GM18520 (cell line): ENCODE data around the gene RASSF8.
A peak's percentile ranks its signal among the peaks of the same experiment; 100 is the strongest.

Experiments
- ATAC-seq: cut with Tn5 transposase; IDR thresholded peaks from one replicate; pipeline ENCODE4 v1.9.1; 2021; ENCODE audit not compliant: unreplicated experiment

RASSF8 gene

DNA sequence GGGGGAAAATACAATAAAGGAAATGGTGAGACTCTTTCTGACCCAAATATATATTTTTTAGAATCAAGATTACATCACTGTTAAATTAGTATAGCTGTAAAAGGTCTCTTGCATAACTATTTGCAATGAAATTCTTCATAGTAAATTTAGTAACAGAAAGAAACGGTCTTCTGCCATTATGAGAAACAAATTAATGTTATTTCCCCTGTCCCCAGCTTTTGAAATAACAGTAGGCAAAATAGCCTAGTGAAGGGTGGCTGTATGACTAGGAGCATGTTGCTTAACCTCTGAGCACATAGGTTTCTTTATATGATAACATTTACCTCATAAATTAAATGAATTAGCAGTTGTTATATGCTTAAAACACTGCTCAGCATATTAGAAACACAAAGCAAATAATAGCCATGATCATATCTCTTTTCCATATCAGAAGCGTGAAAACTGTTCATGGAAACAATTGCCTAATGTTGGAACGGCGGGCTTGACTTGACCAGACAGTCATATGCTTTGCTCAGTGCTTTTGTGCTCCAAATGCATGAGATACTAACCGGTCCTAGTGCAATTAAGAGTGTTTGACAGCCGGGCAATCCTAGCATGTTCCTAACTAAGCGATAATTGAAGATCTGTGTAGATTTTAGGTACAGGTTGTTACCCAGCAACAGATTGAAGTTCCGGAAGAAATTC is 142.3 kb downstream of the RASSF8 start:
- no peak for ATAC-seq

DNA sequence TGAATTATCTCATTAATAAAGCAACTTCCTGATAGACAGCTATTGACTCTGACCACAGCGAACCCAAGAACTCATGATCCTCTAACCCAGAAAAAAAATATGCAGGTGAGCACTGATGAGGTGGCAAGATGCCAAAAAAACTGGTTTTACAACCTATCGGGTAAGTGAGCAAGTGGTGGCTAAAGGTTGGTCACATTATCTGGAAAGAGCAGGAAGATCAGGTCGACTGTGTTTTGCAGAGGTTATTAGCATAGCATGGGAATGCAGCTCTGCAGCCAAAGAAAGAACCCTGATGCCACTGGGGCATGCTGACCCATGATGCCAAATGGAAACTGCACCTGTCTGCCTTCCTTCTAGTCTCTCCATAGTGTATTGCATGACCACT is 142.9 kb downstream of the RASSF8 start:
- no peak for ATAC-seq

DNA sequence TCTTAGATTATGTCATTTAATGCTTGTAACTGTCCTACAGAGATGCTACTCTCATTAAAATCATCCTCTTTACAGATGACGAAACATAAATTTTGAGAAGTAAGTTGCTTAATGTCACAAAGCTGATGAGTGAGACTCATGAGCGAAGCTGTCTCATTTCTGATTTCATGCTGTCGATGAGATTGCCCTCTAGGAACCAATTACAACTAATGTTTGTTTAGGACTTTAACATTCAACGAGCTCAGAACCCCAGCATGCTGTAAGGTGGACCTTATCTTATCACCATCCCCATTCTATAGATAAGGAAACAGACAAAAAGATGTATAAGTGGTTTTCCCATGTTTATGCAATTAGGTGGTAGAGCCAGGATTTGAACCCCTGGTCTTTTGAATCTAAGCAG is 143.3 kb downstream of the RASSF8 start:
- ATAC-seq, result no peak

DNA sequence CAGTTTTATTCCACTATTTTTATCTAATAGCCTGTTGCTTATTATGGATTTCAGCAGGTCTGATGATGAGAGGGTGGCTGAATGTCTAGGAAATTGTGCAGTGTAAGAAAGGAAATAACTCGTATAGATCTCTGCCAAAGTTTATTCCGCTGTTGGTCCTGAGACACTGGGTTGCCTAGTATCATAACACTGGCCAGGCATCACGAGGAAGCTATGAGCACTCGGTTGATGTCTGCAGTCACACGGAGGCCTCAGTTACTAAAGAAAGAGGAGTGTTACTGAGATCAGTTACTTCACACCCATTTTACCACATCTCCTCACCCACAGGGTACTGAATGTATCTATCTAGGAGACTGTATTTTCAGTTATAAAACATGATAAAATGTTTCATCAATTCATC is 144.5 kb downstream of the RASSF8 start:
- ATAC-seq, result no peak

DNA sequence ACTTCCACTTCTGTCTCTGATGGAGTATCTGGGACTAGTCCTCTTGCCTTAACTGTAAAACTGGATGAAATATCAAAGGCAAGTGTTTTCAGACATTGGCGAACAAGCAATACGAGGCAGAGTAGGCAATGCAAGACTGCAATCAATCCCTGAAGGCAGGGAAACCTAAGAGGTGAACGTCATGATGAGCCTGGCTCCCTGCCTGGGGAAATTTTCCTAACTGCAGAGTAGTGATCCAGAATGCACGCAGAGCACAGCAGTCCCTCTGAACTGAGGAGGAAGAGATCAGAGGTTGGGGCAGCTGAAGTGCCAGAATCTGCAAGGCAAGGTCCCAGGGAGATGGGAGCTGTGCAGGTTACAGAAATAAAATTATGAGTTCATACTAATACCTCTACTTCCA is 147.9 kb downstream of the RASSF8 start:
- ATAC-seq, result no peak

DNA sequence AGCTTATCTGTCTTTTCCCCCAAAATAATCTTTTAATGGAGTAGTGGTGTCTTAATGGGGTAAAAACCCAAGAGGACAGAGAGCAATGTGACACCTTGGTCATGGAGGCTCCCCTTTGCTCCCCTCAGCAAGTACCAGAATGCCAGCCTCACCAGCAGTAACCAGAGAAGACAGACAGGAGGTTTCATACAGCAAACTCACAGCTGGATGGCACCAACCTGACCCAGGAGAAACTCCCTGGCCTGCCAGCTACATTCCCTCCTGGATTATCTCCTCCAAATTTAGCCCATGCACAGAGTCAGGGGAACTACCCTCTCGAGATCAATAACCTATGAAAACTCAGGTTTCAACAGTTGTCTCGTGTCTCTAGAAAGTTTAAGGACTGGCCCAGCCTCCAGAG is 150.4 kb downstream of the RASSF8 start:
- ATAC-seq, result no peak

DNA sequence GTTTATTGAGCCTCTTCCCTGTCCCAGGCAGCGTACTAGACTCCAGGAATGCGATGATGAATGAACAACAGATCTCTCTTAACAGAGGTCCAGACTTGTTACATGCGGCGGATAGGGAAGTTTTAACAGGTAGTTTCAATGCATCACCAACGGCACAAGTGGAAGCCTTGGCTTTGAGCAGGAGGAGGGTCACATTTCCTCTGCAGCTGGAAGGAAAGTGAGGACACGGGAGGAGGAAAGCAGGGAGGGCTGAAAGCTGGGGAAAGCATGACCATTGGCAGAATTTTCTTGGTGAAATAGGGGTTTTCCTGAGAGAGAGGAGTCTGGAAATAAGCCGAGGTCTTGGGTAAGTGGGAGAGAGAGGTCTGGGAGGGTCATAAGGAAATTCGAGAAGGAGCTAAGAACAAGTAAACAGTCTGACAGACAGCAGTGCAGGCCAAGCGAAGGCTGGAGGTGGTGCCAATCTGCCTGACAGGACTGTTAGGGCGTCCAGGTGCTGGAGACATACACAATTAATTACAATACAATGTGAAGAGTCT is 150.9 kb downstream of the RASSF8 start:
- no peak for ATAC-seq

DNA sequence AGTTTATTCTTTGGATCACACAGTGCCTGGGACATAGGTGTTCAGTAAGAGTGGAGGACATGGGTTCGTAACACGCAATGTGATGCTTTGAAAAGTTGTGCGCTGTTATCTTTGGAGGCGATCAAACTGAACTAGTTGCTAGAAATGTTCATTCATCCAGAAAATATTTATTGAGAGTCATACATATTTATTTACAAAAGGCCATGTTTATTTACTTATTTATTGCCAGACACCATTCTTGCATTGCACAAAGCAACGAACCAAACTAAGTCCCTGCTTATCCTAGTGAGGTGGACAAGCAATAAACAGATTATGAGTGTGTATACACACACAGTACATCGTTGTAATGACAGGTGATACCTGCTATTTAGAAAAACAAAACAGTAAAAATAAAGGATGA is 153.8 kb downstream of the RASSF8 start:
- no peak for ATAC-seq

DNA sequence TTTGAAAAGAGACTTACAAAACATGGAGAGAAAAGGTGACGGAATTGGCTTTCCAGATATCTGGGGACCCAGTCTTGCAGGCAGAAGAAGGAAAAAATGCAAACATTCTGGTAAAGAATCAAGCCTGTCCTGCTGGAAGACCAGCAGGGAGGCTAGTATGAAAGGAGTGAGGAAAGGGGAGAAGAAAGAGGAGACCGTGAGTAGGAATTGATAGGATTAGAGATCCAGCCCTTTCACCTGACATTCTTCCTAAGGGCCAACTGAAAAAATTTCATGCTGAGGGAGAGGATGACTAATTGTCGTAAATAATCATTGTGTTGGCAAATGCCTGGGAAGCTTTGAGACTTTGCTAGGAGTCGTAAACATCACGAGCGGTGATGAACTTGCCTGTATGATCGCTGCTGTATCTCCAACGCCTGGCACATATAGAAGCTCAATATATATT is 154.2 kb downstream of the RASSF8 start:
- no peak for ATAC-seq

DNA sequence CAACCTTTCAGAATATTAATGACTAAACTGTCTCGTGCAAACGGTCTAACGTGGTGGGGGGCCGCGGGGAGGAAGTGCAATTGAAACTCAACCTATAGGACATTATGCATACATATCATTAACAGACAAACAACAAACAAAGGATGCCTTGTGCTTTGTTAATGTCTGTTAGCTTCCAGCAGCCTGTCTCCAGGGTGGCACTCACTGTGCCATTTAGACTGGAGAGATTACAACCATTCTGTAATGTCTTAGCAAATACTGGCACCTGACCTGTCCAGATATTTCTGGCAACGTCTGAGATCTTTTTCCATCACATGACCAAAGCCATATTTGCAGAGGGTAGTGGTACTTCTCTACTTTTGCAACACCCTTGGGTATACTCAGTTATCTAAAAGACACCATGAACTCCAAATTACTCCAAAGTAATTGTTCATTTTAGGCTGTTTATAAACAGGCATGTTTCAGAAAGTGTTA is 154.7 kb downstream of the RASSF8 start:
- no peak for ATAC-seq

DNA sequence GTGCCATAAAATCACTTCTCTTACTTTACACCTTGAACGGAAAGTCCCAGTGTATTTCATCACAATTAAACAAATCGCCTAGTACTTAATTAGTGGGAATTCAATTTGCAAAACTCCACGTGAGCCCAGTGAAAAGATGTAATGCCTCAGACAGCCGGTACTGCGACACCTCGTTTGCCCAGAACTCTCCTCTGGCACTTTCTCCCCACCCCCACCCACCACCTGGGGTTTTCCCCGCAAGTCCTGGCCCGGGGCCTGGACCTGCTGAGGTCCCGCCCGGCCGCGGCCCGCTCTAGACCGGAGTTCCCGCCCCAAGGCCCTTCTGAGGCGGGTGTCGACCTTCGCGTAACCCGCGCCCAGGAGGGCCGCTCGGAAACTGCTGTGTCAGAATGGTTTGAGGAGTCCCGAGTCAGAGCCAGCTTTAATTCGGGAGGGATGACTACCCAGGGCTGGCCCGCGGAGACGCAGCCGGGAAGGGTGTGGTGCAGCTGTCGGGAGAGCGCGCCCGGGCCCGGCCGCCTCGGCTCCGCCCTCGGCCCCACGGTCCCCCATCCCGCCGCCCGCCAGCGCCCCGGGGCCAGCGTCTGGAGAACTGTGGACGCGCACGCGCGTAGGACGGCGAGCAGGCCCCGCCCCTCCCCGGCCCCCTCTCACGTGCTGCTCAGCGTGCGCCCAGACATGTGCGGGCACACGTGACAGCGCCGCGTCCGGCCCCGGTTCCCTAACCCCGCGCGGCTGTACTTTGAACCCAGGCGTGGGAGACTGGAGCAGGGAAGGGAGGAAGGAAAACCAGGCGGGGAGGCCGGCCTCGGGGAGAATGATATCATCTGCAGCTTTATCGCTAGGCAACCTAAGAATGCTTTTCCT is 155.6 kb downstream of the RASSF8 start:
- peak; percentile 46 for ATAC-seq

DNA sequence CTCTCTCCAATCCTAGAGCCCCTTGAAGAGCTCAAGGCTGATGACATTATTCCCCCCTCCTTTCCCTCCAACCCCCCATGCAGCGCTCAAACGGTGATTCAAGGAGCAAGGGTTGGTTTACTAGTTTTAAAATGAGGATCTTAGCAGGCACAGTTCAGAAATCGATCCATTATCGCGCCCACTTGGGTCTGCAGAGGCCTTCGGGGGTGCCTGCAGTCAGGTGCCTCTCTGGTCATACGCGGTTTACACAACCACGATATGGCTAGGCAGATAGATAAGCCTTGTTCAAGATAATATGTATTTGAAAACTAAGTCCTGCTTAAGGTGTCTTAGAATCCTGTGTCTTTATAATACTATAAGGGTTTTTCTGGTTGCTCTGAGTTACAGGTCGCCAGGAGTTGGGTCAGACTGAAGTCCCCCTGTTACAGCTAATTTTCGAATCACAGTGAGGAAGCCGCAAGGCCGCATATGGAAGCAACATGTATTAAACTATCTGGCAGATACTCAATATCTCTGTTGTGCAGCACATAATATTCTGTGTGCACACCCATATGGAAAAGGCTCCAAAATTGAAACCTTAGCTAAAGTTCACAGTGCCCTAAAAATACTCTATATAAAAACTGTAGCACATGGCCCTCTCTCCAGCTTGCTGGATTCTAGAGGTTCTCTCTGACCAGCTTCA is 156.4 kb downstream of the RASSF8 start:
- no peak for ATAC-seq

DNA sequence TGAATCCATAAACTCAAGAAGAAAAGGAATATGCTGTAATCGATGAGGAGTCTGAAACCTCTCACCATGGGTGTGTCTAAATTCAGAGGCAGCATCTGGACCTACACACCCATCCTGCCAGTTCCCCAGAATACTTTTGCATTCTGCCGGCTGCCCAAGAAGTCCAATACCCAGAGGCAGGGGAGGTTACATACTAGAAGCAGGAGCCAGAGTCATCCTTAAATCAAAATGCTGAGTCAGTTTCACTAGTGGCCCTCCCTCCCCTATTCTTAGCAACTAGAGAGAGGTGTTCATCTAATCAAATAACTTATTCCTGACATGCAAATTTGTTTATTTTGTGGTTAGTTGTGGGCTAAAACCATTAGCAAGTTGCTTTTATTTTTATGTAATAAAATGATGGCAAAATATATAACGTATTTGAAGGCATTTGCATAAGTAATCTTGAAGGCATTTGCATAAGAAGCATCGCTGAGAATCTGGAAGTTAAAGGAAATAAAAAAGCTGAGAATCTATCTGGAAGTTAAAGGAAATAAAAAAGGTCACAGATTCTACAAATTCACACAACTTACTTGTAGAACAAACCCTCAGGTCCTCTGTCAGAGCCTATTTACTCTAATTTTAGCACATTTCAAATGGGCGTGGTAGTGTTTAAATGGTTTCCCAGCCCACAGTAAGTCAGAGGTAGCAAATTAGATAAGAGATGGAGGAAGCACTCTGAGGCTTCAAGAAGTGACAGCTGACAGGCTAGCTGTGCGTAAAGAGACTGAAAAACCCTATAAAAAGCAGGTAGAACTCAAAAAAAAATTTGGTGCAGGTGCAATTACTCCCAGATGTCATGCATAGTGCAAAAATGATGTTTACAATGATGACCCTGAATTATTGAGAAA is 158.6 kb downstream of the RASSF8 start:
- no peak for ATAC-seq

DNA sequence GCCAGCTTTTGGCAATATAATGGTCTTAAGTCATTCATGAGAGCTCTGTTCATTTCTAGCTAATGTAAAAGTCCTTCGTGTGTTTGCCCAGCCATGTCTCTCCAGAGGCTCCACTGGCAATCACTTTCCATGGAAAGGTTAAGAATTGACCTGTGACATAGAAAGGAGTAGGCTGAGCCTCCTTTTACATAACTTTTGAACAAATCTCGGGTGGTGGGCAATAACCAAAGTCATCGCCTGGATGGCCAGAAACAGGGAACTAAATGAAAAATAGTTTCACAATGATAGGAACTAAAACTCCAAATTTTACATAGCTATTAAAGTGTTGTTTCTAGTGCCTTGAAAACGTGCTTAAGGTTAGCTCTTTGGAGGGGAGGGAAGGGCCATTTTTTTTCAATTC is 159.8 kb downstream of the RASSF8 start:
- ATAC-seq, result no peak

DNA sequence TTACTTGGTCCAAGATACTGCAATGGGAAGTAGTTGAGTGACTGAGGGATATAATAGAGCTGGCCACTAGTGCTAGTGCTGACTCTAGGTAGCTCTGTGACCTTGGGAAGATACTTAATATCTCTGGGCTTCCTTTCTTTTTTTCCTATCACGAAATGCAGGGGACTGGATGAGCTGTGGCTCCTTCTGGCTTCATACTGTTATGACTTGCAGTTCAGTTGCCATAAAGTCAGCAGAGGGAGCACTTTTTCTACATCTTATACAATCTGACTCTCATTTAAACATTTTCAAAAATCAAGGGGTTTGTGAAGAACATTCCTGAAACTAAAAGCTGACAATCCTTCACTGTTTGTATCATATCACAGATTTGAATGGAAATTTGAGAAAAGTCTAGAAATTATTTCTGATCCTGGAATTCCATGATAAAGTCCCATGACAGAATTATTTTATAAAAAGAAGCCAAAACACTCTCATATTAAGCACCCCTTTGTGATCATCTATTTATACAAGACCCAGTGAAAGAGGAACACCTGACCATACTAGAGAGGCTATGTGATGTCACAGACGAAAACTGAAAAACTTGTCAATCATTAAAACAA is 161.0 kb downstream of the RASSF8 start:
- ATAC-seq, result no peak

DNA sequence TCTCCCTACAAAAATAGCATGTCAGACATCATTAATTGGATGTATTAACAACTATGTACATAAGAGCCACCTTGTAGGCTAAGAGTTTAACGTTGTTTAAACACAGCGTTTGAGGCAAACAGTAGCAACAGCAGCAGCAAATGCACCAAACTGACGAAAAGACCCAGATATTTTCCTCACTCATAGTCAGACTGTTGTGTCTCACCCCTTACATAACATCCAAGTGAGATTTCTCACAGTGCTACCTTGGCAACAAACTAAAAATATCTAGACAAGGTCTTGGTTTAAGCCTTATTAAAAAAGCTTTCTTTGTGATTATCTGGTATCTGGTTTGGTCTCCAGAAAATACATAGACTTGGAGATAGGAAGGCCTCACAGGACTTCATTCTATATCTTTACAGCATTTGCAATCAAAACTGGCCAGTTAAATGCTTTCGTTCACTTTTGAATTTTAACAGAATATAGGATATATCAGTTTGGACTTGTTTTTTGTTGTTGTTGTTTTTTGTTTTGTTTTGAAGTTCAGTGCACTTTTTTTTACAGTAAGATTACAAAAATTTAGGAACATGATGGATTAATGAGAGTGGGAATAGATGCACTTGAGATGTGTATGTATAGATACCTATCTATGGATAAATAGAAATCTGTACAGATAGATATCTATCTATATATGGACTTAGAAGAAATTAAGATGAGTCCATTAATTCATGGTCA is 162.2 kb downstream of the RASSF8 start:
- ATAC-seq, result no peak

DNA sequence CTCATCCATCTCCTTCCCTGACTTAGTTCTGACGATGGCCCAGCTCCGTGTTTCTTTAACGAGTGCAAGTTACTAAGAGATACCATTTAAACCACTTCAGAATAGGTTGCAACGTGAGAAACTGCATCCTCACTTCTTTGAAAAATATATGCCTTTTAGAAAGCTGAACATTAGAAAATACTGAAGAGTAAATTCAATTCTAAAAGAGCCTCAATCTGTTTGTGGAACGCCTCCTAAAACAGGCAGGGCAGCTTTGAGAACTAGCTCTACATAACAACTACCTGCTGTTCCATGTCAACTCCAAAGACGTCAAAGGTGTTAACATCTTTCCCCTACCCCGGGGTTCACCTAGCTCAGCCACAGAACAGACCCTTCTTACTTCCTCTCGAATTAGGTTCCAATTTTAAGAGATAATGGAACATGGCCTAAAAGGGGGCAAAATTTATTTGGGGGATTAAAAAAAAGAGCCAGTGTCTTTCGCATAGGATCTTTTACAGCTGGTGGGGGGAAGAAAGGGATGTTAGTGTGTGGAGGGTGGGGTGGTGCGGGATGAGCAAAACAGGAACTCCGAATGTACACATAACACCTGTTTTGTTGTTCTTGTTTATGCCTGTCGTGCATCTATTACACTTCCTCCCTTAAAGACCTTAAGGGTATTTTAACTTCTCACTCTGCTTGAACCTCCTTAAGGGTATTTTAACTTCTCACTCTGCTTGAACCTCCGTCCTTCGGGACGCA is 163.0 kb downstream of the RASSF8 start:
- no peak for ATAC-seq

DNA sequence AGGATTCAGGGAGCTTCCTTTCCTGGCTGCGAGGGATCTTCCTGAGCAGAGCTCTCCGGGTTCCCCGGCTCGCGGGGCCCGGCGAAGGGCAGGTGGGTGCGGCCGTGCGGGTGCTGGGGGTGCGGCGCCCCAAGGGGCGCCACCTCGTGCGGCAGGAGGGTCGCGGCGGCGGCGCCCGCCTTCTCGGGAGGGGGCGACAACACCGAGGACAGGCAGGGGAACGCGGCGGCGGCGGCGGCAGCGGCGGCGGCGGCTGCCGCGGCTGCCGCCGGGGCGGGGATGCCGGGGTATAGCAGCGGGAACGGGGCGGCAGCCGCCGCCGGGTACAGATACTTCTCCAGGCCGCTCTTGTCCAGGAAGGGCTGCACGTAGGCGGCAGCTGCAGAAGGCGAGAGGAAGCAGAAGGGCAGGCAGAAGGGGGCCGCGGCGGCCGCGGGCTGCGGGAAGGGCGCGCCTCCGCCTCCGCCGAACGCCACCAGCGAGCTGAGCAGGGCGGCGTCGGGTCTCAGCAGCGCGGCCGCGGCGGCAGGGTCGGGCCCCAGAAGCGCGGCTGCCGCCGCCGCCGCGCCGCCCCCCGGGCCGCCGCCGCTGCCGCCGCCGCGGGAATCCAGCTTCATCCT is 163.7 kb downstream of the RASSF8 start:
- no peak for ATAC-seq
